Measurements from ENCODE around the gene TSPAN2. TPM values are rescaled to one million over a fixed set of nuclear protein-coding genes. Genes with fewer than 3 reads are reported as not detected.

TSPAN2 gene
- total RNA-seq, 1 donor from 2014 or later, result 10.6 TPM

- no peaks in the 10 kb centered on the region for H3K27me3 ChIP-seq
- no peak for TF ChIP-seq POLR2A (IDR thresholded peaks at IDR 0.05)
- no peak for TF ChIP-seq POLR2AphosphoS5 (IDR thresholded peaks at IDR 0.05; ENCODE audit: insufficient read depth in 1 of 2, low read depth in 1 of 2)
- TF ChIP-seq, protein P1, sequence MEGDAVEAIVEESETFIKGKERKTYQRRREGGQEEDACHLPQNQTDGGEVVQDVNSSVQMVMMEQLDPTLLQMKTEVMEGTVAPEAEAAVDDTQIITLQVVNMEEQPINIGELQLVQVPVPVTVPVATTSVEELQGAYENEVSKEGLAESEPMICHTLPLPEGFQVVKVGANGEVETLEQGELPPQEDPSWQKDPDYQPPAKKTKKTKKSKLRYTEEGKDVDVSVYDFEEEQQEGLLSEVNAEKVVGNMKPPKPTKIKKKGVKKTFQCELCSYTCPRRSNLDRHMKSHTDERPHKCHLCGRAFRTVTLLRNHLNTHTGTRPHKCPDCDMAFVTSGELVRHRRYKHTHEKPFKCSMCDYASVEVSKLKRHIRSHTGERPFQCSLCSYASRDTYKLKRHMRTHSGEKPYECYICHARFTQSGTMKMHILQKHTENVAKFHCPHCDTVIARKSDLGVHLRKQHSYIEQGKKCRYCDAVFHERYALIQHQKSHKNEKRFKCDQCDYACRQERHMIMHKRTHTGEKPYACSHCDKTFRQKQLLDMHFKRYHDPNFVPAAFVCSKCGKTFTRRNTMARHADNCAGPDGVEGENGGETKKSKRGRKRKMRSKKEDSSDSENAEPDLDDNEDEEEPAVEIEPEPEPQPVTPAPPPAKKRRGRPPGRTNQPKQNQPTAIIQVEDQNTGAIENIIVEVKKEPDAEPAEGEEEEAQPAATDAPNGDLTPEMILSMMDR (IDR thresholded peaks at IDR 0.05), result no peak
- no peak for DNase-seq (ENCODE audit: extremely low spot score in 2 of 2)
- no peak overlapping the region for H3K4me3 ChIP-seq
- no peaks in the 10 kb centered on the region for H3K4me1 ChIP-seq
- no peak overlapping the region for H3K27ac ChIP-seq
- no peaks in the 10 kb centered on the region for H3K9me3 ChIP-seq
- intact Hi-C loops (cut with DNase I), result no loop called here
- no peaks in the 10 kb centered on the region for H3K36me3 ChIP-seq
Observed at GRCh38 chr1:115006191-115006590, 83.1 kb downstream of the TSPAN2 start.

Other genes with a start within 250 kb of the TSPAN2 start
- gene SYCP1, start 234.6 kb downstream of the TSPAN2 start, total RNA-seq, result not detected
- not detected for gene TSHB, start 59.7 kb downstream of the TSPAN2 start, total RNA-seq
- 2.7 TPM for gene NGF, start 248.7 kb upstream of the TSPAN2 start, total RNA-seq